ENCODE data around the gene KAT6B. TPM values are rescaled to one million over a fixed set of nuclear protein-coding genes. Genes with fewer than 3 reads are reported as not detected.

Gene KAT6B
- total and polyA plus RNA-seq, 2 donors (not counting 1 experiment from before 2014, with no cell fraction given), result 8.6 to 111 TPM

DNA sequence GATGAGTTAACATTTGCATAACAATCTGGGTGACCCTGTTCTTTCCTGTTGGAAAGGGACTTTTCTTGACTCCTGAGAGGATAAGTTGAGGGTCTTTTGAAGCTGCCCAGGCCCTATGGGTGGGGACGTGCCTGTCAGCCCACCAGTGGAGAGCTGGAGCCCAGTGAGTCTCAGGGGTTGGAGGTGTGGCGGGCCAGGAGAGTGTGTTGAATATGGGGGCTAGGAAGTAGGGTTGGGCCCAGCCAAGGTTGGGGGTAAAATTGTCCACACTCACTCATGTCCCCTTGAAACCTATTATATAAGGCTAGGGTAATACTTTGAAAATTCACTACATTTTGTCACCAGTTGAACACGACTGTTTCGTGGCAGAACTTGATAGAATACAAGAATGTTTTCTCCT lies 17.9 kb upstream of the KAT6B start:
- ChIA-PET CTCF (interaction anchor here (0.7 kb wide), 2 partner anchors 130 to 175 kb away, joined by 3 to 5 read pairs; no protein-coding TSS in a partner anchor), POLR2A (no interaction called here)
- Histone ChIP-seq H3K4me2 (replicated peaks; ENCODE audit: low read depth, low read length, poor library complexity, severe bottlenecking) (no peak overlapping the region), H2AFZ (ENCODE audit: insufficient read depth, low read depth, low read length, poor library complexity, severe bottlenecking) (no peak overlapping the region), H3K9ac (ENCODE audit: low read length) (no peak overlapping the region), H3K4me1 (ENCODE audit: control insufficient read depth in 2 of 2, insufficient read depth in 2 of 2, low read length in 2 of 2) (no peaks in the 10 kb centered on the region), H3K36me3 (replicated peaks in 1 of 2; ENCODE audit: control extremely low read depth in 1 of 2, control insufficient read depth in 1 of 2, extremely low read depth in 1 of 2, insufficient read depth in 2 of 2, low read length in 1 of 2) (no peaks in the 10 kb centered on the region), H3K27me3 (replicated peaks in 1 of 4; ENCODE audit: control extremely low read depth in 1 of 4, control insufficient read depth in 3 of 4, insufficient read depth in 4 of 4, low read length in 3 of 4) (no peaks in the 10 kb centered on the region), H3K9me3 (ENCODE audit: control extremely low read depth in 1 of 3, control insufficient read depth in 2 of 3, insufficient read depth in 1 of 3, low read length in 2 of 3) (peaks cover 0 to 8% (median 0%) of the 10 kb centered on the region in 3 donors), H3K27ac (ENCODE audit: low read length in 2 of 2) (no peak overlapping the region), H3K4me3 (ENCODE audit: control extremely low read depth in 1 of 5, extremely low read depth in 1 of 5, insufficient read depth in 1 of 5, low read depth in 2 of 5, low read length in 4 of 5) (no peak overlapping the region), H4K20me1 (ENCODE audit: control insufficient read depth, insufficient read depth, low read length, poor library complexity, severe bottlenecking) (no peaks in the 10 kb centered on the region), H3K79me2 (ENCODE audit: control insufficient read depth, insufficient read depth, low read length) (no peaks in the 10 kb centered on the region)
- WGBS (ENCODE audit: insufficient coverage), result 100% methylated on average over 1 of the region's 4 CpGs
- DNase-seq (no peak), ATAC-seq (ENCODE audit: low read depth) (no peak)
- H3K27ac Mint-ChIP-seq, result no peak overlapping the region
- no peaks in the 10 kb centered on the region for H3K27me3 Mint-ChIP-seq
- H3K4me3 Mint-ChIP-seq, result no peak overlapping the region
- H3K9me3 Mint-ChIP-seq (ENCODE audit: insufficient read depth), result no peaks in the 10 kb centered on the region
- intact Hi-C loops (cut with micrococcal nuclease), result no loop called here
- no peaks in the 10 kb centered on the region for H3K4me1 Mint-ChIP-seq
- TF ChIP-seq EZH2 (IDR thresholded peaks at IDR 0.05; ENCODE audit: borderline replicate concordance, insufficient read depth, low read depth, low read length, poor library complexity, severe bottlenecking), result no peak
- TF ChIP-seq, protein P1, sequence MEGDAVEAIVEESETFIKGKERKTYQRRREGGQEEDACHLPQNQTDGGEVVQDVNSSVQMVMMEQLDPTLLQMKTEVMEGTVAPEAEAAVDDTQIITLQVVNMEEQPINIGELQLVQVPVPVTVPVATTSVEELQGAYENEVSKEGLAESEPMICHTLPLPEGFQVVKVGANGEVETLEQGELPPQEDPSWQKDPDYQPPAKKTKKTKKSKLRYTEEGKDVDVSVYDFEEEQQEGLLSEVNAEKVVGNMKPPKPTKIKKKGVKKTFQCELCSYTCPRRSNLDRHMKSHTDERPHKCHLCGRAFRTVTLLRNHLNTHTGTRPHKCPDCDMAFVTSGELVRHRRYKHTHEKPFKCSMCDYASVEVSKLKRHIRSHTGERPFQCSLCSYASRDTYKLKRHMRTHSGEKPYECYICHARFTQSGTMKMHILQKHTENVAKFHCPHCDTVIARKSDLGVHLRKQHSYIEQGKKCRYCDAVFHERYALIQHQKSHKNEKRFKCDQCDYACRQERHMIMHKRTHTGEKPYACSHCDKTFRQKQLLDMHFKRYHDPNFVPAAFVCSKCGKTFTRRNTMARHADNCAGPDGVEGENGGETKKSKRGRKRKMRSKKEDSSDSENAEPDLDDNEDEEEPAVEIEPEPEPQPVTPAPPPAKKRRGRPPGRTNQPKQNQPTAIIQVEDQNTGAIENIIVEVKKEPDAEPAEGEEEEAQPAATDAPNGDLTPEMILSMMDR (IDR thresholded peaks at IDR 0.05), result no peak

- Mint-ChIP-seq H3K4me3 (no peak overlapping the region), H3K4me1 (no peaks in the 10 kb centered on the region), H3K9me3 (ENCODE audit: insufficient read depth) (no peaks in the 10 kb centered on the region), H3K27me3 (no peaks in the 10 kb centered on the region), H3K27ac (no peak overlapping the region)
- ATAC-seq (ENCODE audit: low read depth) (no peak), DNase-seq (no peak)
- TF ChIP-seq, protein P1 (IDR thresholded peaks at IDR 0.05), result no peak
- no peak for TF ChIP-seq EZH2 (IDR thresholded peaks at IDR 0.05; ENCODE audit: borderline replicate concordance, insufficient read depth, low read depth, low read length, poor library complexity, severe bottlenecking)
- H3K27me3 ChIP-seq (replicated peaks in 1 of 4; ENCODE audit: control extremely low read depth in 1 of 4, control insufficient read depth in 3 of 4, insufficient read depth in 4 of 4, low read length in 3 of 4), result no peaks in the 10 kb centered on the region
- no peaks in the 10 kb centered on the region for H4K20me1 ChIP-seq (ENCODE audit: control insufficient read depth, insufficient read depth, low read length, poor library complexity, severe bottlenecking)
- no peak overlapping the region for H2AFZ ChIP-seq (ENCODE audit: insufficient read depth, low read depth, low read length, poor library complexity, severe bottlenecking)
- intact Hi-C loops (cut with micrococcal nuclease), result no loop called here
- no peaks in the 10 kb centered on the region for H3K4me1 ChIP-seq (ENCODE audit: control insufficient read depth in 2 of 2, insufficient read depth in 2 of 2, low read length in 2 of 2)
- H3K9me3 ChIP-seq (ENCODE audit: control extremely low read depth in 1 of 3, control insufficient read depth in 2 of 3, insufficient read depth in 1 of 3, low read length in 2 of 3), result peaks cover 0 to 8% (median 0%) of the 10 kb centered on the region in 3 donors
- H3K79me2 ChIP-seq (ENCODE audit: control insufficient read depth, insufficient read depth, low read length), result no peaks in the 10 kb centered on the region
- H3K36me3 ChIP-seq (replicated peaks in 1 of 2; ENCODE audit: control extremely low read depth in 1 of 2, control insufficient read depth in 1 of 2, extremely low read depth in 1 of 2, insufficient read depth in 2 of 2, low read length in 1 of 2), result no peaks in the 10 kb centered on the region
- H3K9ac ChIP-seq (ENCODE audit: low read length), result no peak overlapping the region
- H3K4me3 ChIP-seq (ENCODE audit: control extremely low read depth in 1 of 5, extremely low read depth in 1 of 5, insufficient read depth in 1 of 5, low read depth in 2 of 5, low read length in 4 of 5), result no peak overlapping the region
- CTCF ChIA-PET, result no interaction called here
- no peak overlapping the region for H3K27ac ChIP-seq (ENCODE audit: low read length in 2 of 2)
- no peak overlapping the region for H3K4me2 ChIP-seq (replicated peaks; ENCODE audit: low read depth, low read length, poor library complexity, severe bottlenecking)
- WGBS (ENCODE audit: insufficient coverage), result no CpG with 5 or more reads among the region's 2 CpGs
- POLR2A ChIA-PET, result no interaction called here
Measured at GRCh38 chr10:74810087-74810486, 16.3 kb upstream of the KAT6B start.
